GM19395 (cell line): ENCODE measurements around the gene GPR156.

Source experiments
- ATAC-seq: cut with Tn5 transposase; IDR thresholded peaks from one replicate; pipeline ENCODE4 v1.9.1; 2021; ENCODE audit warnings: mild to moderate bottlenecking, moderate library complexity; ENCODE audit not compliant: unreplicated experiment

GPR156 gene

GRCh38 chr3:120129718-120130513, 155.1 kb downstream of the GPR156 start:
- no peak for ATAC-seq

- ATAC-seq, result no peak
Observed at GRCh38 chr3:120129051-120129450, 156.0 kb downstream of the GPR156 start.

GRCh38 chr3:120125992-120126391, 159.0 kb downstream of the GPR156 start:
- ATAC-seq, result no peak

GRCh38 chr3:120119846-120120510, 165.0 kb downstream of the GPR156 start:
- no peak for ATAC-seq
